Activated T-cell treated with anti-CD3 and anti-CD28 coated beads, Interleukin-2, amount 50 U/mL, for 24 hours (primary cell): ENCODE data around the gene DNAJC28.
"Not testable (repeated sequence)": the region's sequence is repeated elsewhere in the genome, so short reads cannot be mapped to it uniquely, and the experiment has no call there.

Experiments used
- DNase-seq: peaks from one replicate; pipeline ENCODE4 v3.0.0-alpha.2; 2020
- H3K27ac Mint-ChIP-seq: 2 replicates; pipeline ENCODE4 v1.8.0; 2020; ENCODE audit warnings: mild to moderate bottlenecking, mixed read lengths
- H3K27me3 Mint-ChIP-seq: 2 replicates; pipeline ENCODE4 v1.8.0; 2020; ENCODE audit warnings: mixed read lengths
- H3K36me3 Mint-ChIP-seq: 2 replicates; pipeline ENCODE4 v1.8.0; 2020; ENCODE audit warnings: low read depth, mixed read lengths
- H3K4me1 Mint-ChIP-seq: 2 replicates; pipeline ENCODE4 v1.8.0; 2020; ENCODE audit warnings: low read depth, mixed read lengths
- H3K4me3 Mint-ChIP-seq: 2 replicates; pipeline ENCODE4 v1.8.0; 2020; ENCODE audit warnings: mild to moderate bottlenecking, moderate library complexity, mixed read lengths
- H3K9me3 Mint-ChIP-seq: 2 replicates; pipeline ENCODE4 v1.8.0; 2020; ENCODE audit warnings: mixed read lengths

DNAJC28 gene, protein sequence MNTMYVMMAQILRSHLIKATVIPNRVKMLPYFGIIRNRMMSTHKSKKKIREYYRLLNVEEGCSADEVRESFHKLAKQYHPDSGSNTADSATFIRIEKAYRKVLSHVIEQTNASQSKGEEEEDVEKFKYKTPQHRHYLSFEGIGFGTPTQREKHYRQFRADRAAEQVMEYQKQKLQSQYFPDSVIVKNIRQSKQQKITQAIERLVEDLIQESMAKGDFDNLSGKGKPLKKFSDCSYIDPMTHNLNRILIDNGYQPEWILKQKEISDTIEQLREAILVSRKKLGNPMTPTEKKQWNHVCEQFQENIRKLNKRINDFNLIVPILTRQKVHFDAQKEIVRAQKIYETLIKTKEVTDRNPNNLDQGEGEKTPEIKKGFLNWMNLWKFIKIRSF

DNA sequence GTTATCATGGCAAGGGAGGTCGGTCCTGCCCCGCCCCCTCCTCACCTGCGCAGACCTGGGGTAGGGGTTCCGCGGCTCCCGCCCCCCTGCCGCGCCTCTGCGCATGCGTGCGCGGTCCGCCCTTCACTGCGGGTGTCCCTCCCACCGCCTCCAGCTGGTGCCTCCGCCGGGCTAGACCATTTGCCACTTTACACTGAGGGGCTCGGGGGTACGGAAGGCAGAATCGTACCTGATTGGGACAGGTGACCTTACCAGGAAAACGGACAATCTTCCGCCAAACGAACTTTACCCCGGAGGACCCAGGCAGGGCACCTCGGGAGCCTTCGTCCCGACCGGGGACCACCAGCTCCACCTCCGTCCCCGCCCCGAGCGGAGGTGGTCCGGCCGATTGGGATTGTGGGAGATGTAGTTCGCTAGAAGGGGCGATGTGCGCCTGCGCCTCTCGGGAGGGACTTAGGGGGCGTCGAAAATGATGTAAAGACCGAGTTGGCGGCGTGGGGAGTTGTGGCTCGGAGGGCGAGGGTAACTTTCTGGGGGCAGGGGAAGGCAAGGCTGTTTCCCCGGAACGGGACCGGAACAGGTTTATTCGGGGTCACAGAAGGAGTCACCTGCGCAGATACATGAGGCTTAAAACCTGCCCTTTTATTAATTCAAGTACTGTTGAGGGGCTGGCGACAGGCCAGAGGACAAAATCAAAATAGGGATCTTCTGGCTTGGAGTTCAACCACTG lies at the start of gene DNAJC28:
Gene DNAJC28, minus strand, starts transcription at position 344 of the 730 bp plus-strand sequence. CDS start 2,323 bp downstream, outside the sequence.
- Mint-ChIP-seq H3K4me3 (peak within 1 kb of the TSS; percentile 83), H3K9me3 (no peaks in the 10 kb centered on the region), H3K4me1 (peaks cover 10% of the 10 kb centered on the region), H3K36me3 (no peaks in the 10 kb centered on the region), H3K27ac (peak within 1 kb of the TSS; percentile 92), H3K27me3 (no peaks in the 10 kb centered on the region)
- peak; percentile 98 for DNase-seq

DNA sequence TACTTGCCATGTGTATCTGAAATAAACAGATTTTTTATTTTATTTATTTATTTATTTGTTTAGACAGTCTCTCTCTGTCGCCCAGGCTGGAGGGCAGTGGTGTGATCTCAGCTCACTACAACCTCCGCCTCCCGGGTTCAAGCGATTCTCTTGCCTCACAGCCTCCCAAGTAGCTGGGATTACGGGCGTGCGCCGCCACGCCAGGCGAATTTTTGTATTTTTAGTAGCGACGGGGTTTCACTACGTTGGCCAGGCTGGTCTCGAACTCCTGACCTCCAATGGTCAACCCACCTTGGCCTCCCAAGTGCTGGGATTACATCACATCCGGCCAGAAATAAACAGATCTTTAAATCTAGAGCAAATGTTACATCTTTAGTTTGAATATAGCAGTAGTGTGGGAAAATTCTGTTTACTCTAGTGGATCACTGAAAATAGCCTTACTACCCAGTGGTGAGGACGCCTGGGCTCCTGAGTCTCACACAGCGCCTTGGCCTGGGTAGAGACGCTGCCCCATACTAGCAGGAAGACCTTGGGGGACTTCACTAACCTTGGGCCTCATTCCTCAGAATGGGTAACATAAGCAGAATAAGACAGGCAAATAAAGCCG lies 49.7 kb upstream of the DNAJC28 start:
- H3K9me3 Mint-ChIP-seq = no peaks in the 10 kb centered on the region
- peak; percentile 45 for DNase-seq
- H3K4me1 Mint-ChIP-seq = peaks cover 41% of the 10 kb centered on the region
- no peaks in the 10 kb centered on the region for H3K27me3 Mint-ChIP-seq
- peak overlapping the region; percentile 96 for H3K4me3 Mint-ChIP-seq
- H3K27ac Mint-ChIP-seq = peak overlapping the region; percentile 100
- H3K36me3 Mint-ChIP-seq = peaks cover 91% of the 10 kb centered on the region

DNA sequence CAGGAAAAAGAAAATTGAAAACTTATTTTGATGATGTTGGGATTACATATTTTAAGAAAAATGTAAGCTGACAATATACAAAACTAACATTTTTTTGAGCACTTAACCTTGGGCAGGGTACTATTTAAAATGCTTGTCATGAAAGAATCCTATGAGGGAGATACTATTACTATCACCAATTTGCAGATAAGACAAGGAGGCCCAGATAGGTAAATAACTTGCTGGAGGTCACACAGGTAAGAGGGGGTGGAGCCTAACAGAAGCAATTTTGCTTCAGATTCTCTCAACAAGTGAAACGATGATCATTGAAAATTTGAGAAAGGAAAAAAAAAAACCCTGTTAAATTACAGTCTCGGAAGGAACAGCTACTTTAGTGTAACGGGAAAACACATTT lies 49.2 kb upstream of the DNAJC28 start:
- DNase-seq = no peak
- Mint-ChIP-seq H3K27me3 (no peaks in the 10 kb centered on the region), H3K36me3 (peaks cover 91% of the 10 kb centered on the region), H3K4me1 (peaks cover 37% of the 10 kb centered on the region), H3K9me3 (no peaks in the 10 kb centered on the region), H3K4me3 (peak overlapping the region; percentile 96), H3K27ac (peak overlapping the region; percentile 100)

DNA sequence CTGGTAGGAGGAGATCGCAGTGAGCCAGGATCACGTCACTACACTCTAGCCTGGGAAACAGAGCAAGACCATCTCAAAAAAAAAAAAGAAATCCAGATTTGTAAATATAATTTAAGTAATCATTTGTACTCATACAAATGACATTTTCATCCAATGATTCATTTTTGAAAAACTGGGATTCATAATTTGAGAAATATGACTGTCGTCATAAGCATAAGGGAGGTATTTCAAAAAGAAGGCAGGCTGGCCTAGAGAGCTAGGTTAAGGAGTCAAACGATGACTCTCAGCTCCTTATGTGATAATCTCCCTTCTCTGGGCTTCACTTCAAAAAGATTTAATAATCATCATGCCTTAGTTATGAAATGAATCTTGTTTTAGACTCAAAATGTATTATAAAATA lies 48.1 kb upstream of the DNAJC28 start:
- no peak for DNase-seq
- Mint-ChIP-seq H3K4me3 (peak overlapping the region; percentile 96), H3K9me3 (no peaks in the 10 kb centered on the region), H3K4me1 (peaks cover 33% of the 10 kb centered on the region), H3K27ac (no peak overlapping the region), H3K36me3 (peaks cover 95% of the 10 kb centered on the region), H3K27me3 (no peaks in the 10 kb centered on the region)

DNA sequence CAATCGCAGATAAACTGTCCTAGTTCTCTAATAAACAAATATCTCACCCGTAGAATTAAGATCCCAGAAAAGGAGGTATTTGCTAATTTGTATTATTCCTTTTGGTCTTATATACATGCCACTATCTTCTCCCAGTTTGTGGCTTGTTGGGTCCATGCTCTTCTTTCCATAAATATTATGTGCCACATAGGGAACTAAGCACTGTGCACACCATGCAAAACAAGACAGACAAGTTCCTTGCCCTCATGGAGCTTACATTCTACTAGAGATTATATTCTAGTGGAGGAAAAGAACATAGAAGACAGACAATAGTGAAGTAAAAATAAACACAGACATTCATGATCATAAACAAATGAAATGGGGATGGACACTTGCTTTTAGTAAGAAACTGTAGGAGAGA lies 45.7 kb upstream of the DNAJC28 start:
- Mint-ChIP-seq H3K9me3 (no peaks in the 10 kb centered on the region), H3K27me3 (no peaks in the 10 kb centered on the region), H3K4me3 (no peak overlapping the region), H3K36me3 (peaks cover 95% of the 10 kb centered on the region), H3K4me1 (peaks cover 34% of the 10 kb centered on the region), H3K27ac (no peak overlapping the region)
- no peak for DNase-seq

DNA sequence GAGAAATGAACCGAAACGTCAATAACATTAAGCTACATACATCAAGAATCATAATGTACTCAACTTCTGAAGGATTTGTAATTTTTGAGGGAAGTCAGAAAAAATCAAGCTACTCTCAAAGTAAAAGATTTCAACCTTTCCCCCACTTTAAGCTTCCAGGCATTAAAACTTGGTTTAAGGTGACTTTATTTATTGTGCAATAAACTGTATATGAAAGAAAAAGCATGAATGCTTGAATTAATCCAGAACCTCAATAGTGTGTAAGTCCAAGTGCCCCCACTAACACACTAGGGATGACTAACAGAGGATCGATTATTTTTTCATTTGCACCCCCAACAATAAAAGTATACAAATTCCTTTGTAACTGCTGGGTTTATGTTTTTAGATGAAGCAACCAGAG lies 39.5 kb upstream of the DNAJC28 start:
- no peak overlapping the region for H3K27ac Mint-ChIP-seq
- no peak for DNase-seq
- peaks cover 3% of the 10 kb centered on the region for H3K4me1 Mint-ChIP-seq
- no peak overlapping the region for H3K4me3 Mint-ChIP-seq
- no peaks in the 10 kb centered on the region for H3K27me3 Mint-ChIP-seq
- no peaks in the 10 kb centered on the region for H3K9me3 Mint-ChIP-seq
- peaks cover 97% of the 10 kb centered on the region for H3K36me3 Mint-ChIP-seq

DNA sequence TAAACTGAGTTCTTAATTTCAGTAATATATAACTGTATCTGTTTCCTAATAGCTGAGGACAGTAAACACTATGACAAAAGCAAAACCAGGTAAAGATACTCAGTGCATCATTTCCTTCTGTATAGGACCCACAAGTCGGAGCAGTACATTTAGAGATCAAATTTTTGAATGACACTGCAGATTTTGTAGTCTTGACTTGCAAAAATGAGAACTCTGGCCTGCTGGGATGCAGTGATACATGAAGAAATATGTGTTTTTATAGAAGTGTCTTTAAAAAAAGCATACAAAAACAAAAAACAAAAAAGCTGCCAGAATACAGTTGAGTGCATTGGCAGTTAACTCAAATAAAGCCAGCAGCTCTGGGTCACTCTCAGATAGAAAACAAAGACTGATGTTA lies 31.4 kb upstream of the DNAJC28 start:
- Mint-ChIP-seq H3K36me3 (peaks cover 88% of the 10 kb centered on the region), H3K4me3 (no peak overlapping the region), H3K27me3 (no peaks in the 10 kb centered on the region), H3K4me1 (no peaks in the 10 kb centered on the region), H3K27ac (no peak overlapping the region), H3K9me3 (no peaks in the 10 kb centered on the region)
- DNase-seq = no peak

DNA sequence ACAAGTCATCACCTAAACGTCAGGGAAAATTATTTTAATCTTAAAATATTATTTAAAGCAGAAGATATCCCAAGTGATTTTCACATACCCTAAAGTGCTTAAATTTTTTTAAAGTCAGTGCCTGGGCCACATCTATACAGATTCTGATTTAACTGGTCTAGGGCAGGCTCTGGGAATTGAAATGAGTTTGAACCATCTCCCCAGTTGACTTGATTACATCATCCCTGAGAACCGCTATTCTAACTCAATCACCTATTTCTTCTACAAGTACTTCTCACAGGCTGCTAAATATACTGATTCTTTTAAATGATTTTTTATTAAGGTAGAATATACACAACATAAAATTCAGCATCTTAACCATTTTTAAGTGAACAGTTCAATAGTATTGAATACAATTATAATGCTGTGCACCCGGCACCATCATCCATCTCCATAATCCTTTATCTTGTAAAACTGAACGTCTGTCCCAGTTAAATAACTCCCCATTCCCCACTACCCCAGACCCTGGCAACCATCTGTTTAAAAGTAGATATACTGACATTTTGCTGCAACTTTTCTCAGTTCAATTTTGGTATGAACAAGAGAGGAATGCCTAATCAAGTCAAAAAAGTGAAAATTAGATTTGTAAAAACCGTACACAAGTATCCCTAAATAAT lies 30.9 kb upstream of the DNAJC28 start:
- no peak overlapping the region for H3K4me3 Mint-ChIP-seq
- no peaks in the 10 kb centered on the region for H3K4me1 Mint-ChIP-seq
- H3K27me3 Mint-ChIP-seq = no peaks in the 10 kb centered on the region
- H3K9me3 Mint-ChIP-seq = no peaks in the 10 kb centered on the region
- DNase-seq = no peak
- peaks cover 88% of the 10 kb centered on the region for H3K36me3 Mint-ChIP-seq
- H3K27ac Mint-ChIP-seq = no peak overlapping the region

DNA sequence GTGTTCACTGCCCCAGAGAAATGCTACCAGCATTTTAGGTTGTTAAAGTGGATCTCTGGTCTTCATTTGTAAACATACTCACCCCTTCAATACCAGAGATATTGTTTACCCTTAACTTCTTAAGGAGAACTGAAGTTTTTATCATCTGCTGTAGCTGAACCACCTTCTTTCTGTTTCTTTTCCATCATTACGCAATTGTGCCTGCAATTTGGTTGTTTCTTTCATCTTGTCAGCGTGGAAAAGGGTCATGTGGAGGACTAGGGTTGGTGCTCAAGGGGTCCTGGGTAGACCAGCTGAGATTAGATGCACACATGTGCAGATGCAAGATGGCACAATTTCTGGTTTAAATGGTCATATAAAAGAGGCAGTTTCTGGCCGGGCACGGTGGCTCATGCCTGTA lies 27.4 kb upstream of the DNAJC28 start:
- Mint-ChIP-seq H3K9me3 (no peaks in the 10 kb centered on the region), H3K36me3 (peaks cover 89% of the 10 kb centered on the region), H3K27me3 (no peaks in the 10 kb centered on the region), H3K4me3 (no peak overlapping the region), H3K4me1 (peaks cover 12% of the 10 kb centered on the region), H3K27ac (peak overlapping the region; percentile 41)
- DNase-seq = no peak

DNA sequence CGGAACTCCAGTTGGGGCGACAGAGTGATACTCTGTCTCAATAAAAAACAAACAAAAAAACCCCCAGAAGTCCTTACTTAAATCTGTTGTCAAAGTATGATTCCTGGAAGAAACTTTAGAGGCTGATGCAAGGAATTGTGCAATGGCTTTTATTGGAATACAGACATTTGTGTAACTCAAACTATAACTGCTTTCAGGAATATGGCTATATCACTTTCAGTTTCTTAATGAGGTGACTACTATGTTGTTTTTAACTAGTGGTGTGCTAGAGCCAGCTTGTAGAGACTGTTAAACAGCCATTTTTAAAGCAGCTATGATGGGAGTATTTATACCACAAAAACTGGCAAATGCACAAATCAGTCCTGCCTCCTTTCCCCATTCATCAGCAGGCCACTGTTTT lies 22.7 kb upstream of the DNAJC28 start:
- Mint-ChIP-seq H3K27ac (peak overlapping the region; percentile 27), H3K36me3 (peaks cover 88% of the 10 kb centered on the region), H3K4me3 (no peak overlapping the region), H3K4me1 (peaks cover 12% of the 10 kb centered on the region), H3K27me3 (no peaks in the 10 kb centered on the region), H3K9me3 (no peaks in the 10 kb centered on the region)
- DNase-seq = no peak

DNA sequence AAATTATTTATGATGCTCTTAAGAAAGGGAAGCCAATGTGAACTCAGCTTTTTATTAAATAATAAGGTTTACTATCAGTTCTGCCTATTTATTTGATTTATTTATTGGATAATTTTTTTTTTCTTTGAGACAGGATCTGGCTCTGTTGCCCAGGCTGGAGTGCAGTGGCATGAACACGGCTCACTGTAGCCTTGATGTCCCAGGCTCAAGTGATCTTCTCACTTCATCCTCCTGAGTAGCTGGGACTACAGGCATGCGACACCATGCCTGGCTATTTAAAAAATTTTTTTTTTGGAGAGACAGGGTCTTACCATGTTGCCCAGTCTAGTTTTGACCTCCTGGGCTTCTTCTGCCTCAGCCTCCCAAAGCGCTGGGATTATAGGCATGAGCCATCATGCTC lies 21.0 kb upstream of the DNAJC28 start:
- Mint-ChIP-seq H3K36me3 (peaks cover 88% of the 10 kb centered on the region), H3K27ac (no peak overlapping the region), H3K9me3 (no peaks in the 10 kb centered on the region), H3K4me3 (no peak overlapping the region), H3K4me1 (peaks cover 12% of the 10 kb centered on the region), H3K27me3 (no peaks in the 10 kb centered on the region)
- DNase-seq = no peak

DNA sequence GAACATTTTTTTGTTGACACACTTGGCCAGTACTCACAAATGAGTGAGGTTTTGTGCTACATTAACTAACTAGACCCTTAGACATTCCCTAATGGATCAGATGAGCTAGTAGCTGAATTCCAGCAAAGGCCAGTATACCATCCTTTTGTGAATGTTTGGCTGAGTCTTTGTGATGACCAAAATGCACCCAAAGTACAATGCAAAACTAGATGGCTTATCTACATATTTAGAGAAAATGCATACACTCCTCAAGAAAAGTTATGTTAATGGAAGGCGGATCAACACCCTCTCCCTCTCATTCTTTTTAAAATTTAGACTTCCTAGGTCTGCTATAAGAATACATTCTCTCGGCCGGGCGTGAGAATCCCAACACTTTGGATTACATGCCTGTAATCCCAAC lies 20.1 kb upstream of the DNAJC28 start:
- DNase-seq = no peak
- Mint-ChIP-seq H3K27me3 (no peaks in the 10 kb centered on the region), H3K9me3 (no peaks in the 10 kb centered on the region), H3K27ac (no peak overlapping the region), H3K4me1 (peaks cover 12% of the 10 kb centered on the region), H3K4me3 (no peak overlapping the region), H3K36me3 (peaks cover 87% of the 10 kb centered on the region)

DNA sequence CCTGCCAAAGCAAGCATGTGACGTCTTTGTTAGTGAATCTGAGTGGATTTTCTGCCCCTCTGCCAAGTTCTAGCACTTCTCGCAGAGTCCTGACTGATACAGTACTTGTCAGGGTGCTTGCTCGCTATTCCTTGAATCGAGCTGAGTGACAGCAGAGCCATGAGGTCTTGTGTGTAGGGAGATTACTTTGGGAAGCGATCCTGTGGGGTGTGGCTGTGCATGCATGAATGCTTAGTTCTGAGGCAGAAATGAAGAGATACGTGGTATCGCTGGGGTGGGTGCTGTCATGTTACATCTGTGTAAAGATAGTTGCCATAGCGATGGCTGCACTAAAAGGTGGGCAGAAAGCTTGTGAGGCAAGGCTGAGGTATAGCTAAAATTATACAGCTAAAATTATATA lies 19.3 kb upstream of the DNAJC28 start:
- Mint-ChIP-seq H3K4me3 (no peak overlapping the region), H3K9me3 (no peaks in the 10 kb centered on the region), H3K4me1 (peaks cover 12% of the 10 kb centered on the region), H3K27ac (no peak overlapping the region), H3K36me3 (peaks cover 88% of the 10 kb centered on the region), H3K27me3 (no peaks in the 10 kb centered on the region)
- no peak for DNase-seq

DNA sequence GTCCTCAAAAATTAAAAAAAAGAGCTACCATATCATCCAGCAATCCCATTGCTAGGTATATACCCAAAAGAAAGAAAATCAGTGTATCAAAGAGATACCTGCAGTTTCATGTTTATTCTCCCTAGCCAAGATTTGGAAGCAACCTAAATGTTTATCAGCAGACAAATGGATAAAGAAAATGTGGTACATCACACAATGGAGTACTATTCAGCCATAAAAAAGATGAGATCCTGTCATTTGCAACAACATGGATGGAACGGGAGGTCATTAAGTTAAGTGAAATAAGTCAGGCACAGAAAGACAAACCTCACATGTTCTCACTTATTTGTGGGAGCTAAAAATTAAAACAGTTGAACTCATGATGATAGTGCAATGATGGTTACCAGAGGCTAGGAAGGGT lies 15.5 kb upstream of the DNAJC28 start:
- peaks cover 95% of the 10 kb centered on the region for H3K36me3 Mint-ChIP-seq
- not testable (repeated sequence) for H3K4me3 Mint-ChIP-seq, H3K27ac Mint-ChIP-seq, DNase-seq, H3K27me3 Mint-ChIP-seq, H3K4me1 Mint-ChIP-seq, H3K9me3 Mint-ChIP-seq
